GM21367 (cell line): ENCODE measurements around the gene ITPKC.

Experiments used
- ATAC-seq: cut with Tn5 transposase; IDR thresholded peaks from one replicate; pipeline ENCODE4 v1.9.1; 2021; ENCODE audit not compliant: unreplicated experiment

The ITPKC gene

GRCh38 chr19:40786060-40787037, 69.4 kb downstream of the ITPKC start:
- ATAC-seq = no peak
